ENCODE data around the gene DNM1.

Gene DNM1

GRCh38 chr9:128203024-128203706 lies at the start of gene DNM1:
DNM1 (plus strand) TSS chr9:128203379; CDS start chr9:128203471, 92 bp downstream.
- DNase-seq: peak; percentile 65

DNA sequence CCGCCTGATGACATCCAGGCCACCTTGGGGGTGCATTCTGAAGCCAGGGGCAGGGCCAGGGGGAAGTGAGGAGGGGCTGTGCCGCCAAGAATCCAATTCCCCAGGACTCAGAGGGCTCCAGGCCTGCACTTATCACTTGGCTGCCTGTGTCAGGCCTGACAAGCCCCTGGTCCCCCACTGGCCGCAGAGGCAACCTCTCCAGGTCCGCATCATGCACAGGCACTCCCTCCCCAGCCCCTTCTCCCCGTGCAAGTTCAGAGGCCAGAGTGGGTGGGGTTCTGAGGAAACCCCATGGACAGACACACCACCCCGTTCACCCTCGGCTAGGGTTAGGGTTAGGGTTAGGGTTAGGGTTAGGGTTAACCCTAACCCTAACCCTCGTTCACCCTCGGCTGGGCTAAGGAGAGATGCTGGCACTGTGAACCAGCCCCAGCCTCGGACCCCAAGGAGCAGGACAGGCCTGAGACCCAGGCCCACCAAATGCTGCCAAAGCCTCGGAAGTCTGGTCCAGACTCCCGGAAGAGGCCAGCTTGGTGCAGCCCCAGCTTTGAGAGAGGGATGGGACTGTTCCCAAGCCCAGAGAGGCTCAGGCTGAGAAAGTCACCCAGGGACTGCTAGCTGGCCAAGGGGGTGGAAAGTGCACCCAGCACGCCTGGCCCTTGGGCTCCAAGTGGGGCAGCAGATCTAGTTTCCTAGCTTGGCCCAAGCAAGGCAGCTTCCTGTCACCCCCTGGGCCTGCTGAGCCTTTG lies 49.1 kb upstream of the DNM1 start:
- no peak for DNase-seq

DNA sequence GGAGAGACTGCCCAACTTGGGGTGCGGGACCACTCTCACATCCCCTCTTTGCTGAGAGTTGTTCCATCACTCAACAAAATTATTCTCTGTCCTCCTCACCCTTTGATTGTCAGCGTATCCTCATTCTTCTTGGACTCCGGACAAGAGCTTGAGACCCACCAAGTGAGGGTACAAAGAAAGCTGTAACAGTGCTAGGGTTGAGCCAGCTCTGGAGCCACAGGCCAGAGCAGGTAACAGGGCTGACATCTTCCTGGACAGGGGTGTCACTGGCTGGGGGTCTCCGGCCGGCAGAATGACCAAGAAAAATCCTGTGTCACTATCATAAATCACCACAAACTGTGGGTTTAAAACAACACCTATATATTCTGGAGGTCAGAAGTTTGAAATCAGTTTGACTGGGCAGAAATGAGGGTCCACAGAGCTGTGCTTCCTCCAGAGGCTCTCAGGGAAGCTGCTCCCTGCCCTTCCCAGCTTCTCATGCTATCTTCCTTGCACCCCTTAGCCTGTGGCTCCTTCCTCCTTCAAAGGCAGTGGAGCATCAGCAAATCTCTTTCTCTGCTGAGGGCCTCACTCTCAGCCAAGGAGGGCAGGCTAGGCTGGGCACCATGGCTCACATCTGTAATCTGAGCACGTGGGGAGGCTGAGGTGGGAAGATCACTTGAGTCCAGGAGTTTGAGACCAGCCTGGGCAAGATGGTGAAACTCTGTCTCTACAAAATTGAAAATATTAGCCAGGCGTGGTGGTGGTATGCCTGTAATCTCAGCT lies 47.3 kb upstream of the DNM1 start:
- no peak for DNase-seq

- DNase-seq: peak; percentile 67
Measured at GRCh38 chr9:128159522-128159783, 43.7 kb upstream of the DNM1 start.

GRCh38 chr9:128159784-128160602 lies 43.2 kb upstream of the DNM1 start, which contains the start of gene BBLN:
BBLN (plus strand) TSS chr9:128160265; CDS start chr9:128160408, 143 bp downstream.
- DNase-seq: peak; percentile 95

GRCh38 chr9:128160603-128160987 lies 42.6 kb upstream of the DNM1 start:
- peak; percentile 42 for DNase-seq

DNA sequence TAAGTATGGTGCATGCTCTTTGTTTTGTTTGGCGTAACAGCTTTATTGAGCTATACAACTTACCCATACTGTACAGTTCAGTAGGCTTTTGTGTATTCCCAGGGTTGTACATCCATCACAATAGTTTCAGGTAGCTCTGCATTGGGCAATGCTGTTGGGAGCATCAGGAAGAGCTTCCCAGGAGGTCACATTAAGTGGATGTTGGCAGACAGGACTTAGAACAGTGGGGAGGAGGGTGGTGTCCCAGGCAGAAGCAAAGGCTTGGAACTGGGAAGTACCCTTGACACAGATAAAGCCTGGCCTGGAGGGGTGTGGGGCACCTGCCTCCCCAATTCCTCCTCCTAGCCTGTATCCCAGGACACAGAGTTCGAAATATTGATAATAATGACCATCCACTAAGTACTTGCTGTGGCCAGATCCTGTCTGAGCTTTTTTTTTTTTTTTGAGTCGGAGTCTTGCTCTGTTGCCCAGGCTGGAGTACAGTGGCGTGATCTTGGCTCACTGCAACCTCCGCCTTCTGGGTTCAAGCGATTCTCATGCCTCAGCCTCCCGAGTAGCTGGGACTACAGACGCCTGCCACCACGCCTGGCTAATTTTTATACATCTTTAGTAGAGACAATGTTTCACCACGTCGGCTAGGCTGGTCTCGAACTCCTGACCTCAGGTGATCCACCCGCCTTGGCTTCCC lies 41.8 kb upstream of the DNM1 start:
- DNase-seq: no peak

- no peak for DNase-seq
Measured at GRCh38 chr9:128162215-128163026, 40.8 kb upstream of the DNM1 start.

GRCh38 chr9:128163027-128163515 lies 40.1 kb upstream of the DNM1 start:
- DNase-seq: no peak

DNA sequence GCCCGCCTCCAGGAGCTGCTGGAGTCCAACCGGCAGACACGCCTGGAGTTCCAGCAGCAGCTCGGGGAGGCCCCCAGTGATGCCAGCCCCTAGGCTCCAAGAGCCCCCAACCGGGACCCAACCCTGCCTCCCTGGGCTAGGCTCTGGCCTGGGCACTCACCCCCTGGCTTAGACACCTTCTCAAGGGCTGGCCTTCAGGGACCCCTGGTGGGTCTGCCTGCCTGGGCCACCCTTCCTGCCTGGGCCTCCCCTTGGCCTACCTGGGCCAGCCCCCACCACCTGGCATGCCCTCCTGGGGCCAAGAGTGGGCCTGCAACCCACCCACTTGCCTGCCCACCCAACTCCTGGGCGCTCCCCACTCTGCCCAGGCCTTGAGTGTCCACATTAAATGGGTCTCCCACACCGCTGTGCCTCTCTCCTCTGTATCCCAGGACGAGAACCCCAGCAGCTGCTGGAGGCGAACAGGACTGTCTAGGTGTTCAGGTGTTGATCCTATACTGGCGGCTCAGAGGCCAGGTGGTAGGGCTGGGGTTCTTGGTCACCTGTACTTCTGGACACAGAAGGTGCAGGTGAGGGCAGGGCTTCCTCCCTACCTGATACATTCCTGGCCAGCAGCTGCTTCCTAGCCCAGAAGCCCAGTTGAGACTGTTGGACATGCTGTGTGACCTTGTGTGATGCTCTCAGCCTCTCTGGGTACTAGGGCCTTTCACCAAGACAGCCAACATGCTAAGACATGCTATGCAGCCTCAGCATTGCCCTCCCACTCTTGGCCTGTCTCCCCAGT lies 39.5 kb upstream of the DNM1 start:
- no peak for DNase-seq

DNA sequence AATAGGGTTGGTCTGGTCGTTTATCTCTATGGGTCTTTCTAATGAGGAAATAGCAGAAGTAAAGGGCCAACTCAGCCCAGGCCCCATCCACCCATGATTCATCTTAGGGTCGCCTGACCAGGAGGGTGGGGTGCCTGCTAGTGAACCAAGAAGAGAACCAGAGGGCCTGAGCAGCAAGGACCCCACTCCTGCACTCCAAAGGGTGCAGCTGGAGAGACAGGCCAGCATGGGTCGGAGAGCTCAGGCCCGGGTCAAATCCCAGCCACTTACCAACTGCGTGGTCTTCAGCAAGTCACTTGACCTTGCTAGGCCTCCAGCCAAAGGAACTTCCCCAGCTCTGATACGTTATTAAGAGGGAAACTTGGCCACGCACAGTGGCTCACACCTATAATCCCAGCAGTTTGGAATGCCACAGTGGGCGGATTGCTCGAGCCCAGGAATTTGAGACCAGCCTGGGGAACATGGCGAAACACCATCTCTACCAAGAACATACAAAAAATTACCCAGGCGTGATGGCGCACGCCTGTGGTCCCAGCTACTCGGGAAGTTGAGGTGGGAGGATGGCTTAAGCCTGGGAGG lies 38.8 kb upstream of the DNM1 start:
- DNase-seq: no peak

GRCh38 chr9:128166169-128166568 lies 37.0 kb upstream of the DNM1 start:
- no peak for DNase-seq

DNA sequence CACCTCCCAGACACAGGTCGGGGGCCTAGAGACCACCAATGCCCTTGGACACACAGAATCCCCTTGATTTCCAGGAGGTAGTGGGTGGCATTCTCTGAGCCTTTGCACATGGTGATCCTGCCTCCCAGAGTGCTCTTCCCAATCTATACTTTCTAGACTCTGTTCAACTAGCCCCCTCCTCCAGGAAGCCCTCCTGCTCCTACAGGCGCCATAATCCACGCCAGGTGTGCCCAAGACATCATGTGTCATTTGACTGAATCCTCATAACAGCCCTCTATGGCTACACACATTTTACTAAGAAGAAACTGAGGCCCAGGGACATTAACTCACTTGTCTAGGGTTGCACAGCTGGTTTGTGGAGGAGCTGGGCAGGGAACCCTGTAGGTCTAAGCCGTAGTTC lies 36.0 kb upstream of the DNM1 start:
- DNase-seq: no peak

GRCh38 chr9:128168731-128169308 lies 34.4 kb upstream of the DNM1 start:
- DNase-seq: no peak

DNA sequence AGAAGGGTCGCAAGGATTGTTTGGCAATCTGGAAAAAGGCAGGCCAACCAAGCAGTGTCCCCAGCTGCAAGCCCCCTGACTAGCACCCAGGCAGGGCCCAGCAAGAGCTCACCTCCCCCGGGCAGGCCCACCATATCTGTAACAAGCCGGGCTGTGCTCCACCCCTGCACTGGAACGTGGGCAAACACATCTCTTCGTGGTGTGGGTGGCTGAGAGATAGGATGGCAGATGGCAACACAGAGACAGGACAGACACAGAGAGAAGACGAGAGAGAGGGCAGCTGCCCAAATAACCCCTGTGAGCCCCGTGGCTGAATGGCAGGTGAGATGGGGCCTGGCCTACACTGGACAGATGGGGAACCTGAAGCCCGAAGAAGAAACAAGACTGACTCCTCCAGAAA lies 33.7 kb upstream of the DNM1 start:
- DNase-seq: no peak

DNA sequence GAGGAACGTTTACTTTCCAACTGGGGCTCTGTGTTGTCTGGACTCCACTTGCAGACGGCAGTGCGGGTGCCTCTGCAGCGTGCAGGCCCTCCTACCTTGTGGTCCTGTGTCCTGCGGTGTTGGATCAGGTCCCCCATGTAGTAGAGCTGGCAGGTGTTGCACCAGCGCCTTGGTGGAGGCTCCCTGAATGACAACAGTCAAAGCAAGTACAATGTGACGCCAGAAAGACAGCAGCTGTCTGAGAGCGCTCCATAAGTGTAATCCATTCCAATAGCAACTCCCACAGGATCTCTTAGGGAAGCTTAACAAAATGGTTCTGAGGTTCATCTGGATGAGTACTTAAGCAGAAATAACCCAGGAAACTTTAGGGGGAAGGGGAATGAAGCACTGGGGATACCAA lies 33.3 kb upstream of the DNM1 start:
- no peak for DNase-seq

GRCh38 chr9:128174062-128174461 lies 29.1 kb upstream of the DNM1 start:
- no peak for DNase-seq

- no peak for DNase-seq
Measured at GRCh38 chr9:128175102-128175563, 28.0 kb upstream of the DNM1 start.

- no peak for DNase-seq
Measured at GRCh38 chr9:128175726-128176125, 27.5 kb upstream of the DNM1 start.
